HCT116 (cell line): ENCODE data around the gene FAF2. TPM values are rescaled to one million over a fixed set of nuclear protein-coding genes. Genes with fewer than 3 reads are reported as not detected.

Experiments used
- ATAC-seq: fragments of 200-7000 bp; cut with Tn5 transposase; 2 replicates; pipeline ENCODE4 v1.9.1; 2020; ENCODE audit warnings: mild to moderate bottlenecking, moderate library complexity
- BruUV-seq: library from RNA; stranded (reverse); fragments of 400-500 nt; replicated peaks from 2 replicates; lab custom pipeline; 2021; lab: Mats Ljungman, UMichigan
- CTCF ChIA-PET: fragments of 300-600 bp; sonication (Branson Sonifier 250); formaldehyde crosslinking; loops from one replicate; lab custom pipeline; 2021; ENCODE audit warnings: antibody characterized with exemption; lab: Charles Lee
- POLR2A ChIA-PET: fragments of 300-600, 350-600 bp; sonication (Branson Sonifier 250); formaldehyde crosslinking; loops from one replicate; lab custom pipeline; 2021; ENCODE audit warnings: antibody characterized with exemption; lab: Charles Lee
- RAD21 ChIA-PET, 2 experiments: fragments of 300-600 bp; sonication (Branson Sonifier 250); formaldehyde crosslinking; loops; one replicate each; lab custom pipeline; 2023; ENCODE audit warnings: low total read pairs in 2 of 2; ENCODE audit not compliant: uncharacterized antibody in 2 of 2, unreplicated experiment in 2 of 2, low non-redundant PET in 1 of 2; lab: Charles Lee
- DNase-seq: peaks from one replicate; pipeline ENCODE4 v3.0.0-alpha.2; 2010; ENCODE audit warnings: low read depth, low spot score
- H2AFZ ChIP-seq: fragments of 200-600 bp; shearing (Covaris generic), sonication (generic); 2 replicates; pipeline ENCODE4 v1.6.1; 2017; ENCODE audit warnings: low read depth, mixed run types, mixed read lengths, antibody characterized with exemption, low read length; ENCODE audit not compliant: poor library complexity, severe bottlenecking
- H3K27ac ChIP-seq: 2 replicates; pipeline ENCODE4 v1.5.1; 2012; ENCODE audit warnings: low read depth, low read length
- H3K27me3 ChIP-seq: fragments of 200-600 bp; sonication (generic); 2 replicates; pipeline ENCODE4 v1.6.1; 2016; ENCODE audit warnings: mixed run types, low read length, mixed read lengths; ENCODE audit not compliant: insufficient read depth
- H3K36me3 ChIP-seq, 2 experiments: fragments of 200-500 bp in 1 of 2; fragments of 200-600 bp in 1 of 2; sonication (Bioruptor generic) in 1 of 2; sonication (generic) in 1 of 2; 2 replicates each; pipeline versions ENCODE4 v1.5.1 to v1.6.1; 2014 to 2016; ENCODE audit warnings: low read length in 2 of 2, inconsistent platforms in 1 of 2, mixed read lengths in 1 of 2, mixed run types in 1 of 2; ENCODE audit not compliant: insufficient read depth in 2 of 2, control insufficient read depth in 1 of 2
- H3K4me1 ChIP-seq, 2 experiments: fragments of 200-600 bp in 1 of 2; sonication (generic) in 1 of 2; 2 replicates each; pipeline versions ENCODE4 v1.5.1 to v1.6.1; 2012 to 2017; ENCODE audit warnings: low read length in 2 of 2, inconsistent platforms in 1 of 2, mild to moderate bottlenecking in 1 of 2, mixed read lengths in 1 of 2, mixed run types in 1 of 2, moderate library complexity in 1 of 2; ENCODE audit not compliant: insufficient read depth in 2 of 2, control insufficient read depth in 1 of 2
- H3K4me2 ChIP-seq: fragments of 200-600 bp; sonication (generic); 2 replicates; pipeline ENCODE4 v1.6.1; 2017; ENCODE audit warnings: mixed run types, low read length, mixed read lengths
- H3K4me3 ChIP-seq, 2 experiments: fragments of 200-600 bp in 1 of 2; sonication (generic) in 1 of 2; replicated peaks in 1 of 2; 2 replicates each; pipeline ENCODE4 v1.5.1; 2011 to 2016; ENCODE audit warnings: low read length in 2 of 2, control low read depth in 1 of 2, low read depth in 1 of 2, mild to moderate bottlenecking in 1 of 2, mixed read lengths in 1 of 2, mixed run types in 1 of 2
- H3K79me2 ChIP-seq: fragments of 200-600 bp; sonication (generic); 2 replicates; pipeline ENCODE4 v1.6.1; 2017; ENCODE audit warnings: mild to moderate bottlenecking, mixed run types, low read length, moderate library complexity, mixed read lengths; ENCODE audit not compliant: insufficient read depth
- H3K9ac ChIP-seq: fragments of 200-600 bp; sonication (generic); 2 replicates; pipeline ENCODE4 v1.6.1; 2016; ENCODE audit warnings: low read length, mixed read lengths
- H3K9me2 ChIP-seq: fragments of 200-600 bp; sonication (generic), shearing (Covaris generic); 2 replicates; pipeline ENCODE4 v1.6.1; 2017; ENCODE audit warnings: mixed run types, mild to moderate bottlenecking, moderate library complexity; ENCODE audit not compliant: insufficient read depth
- H3K9me3 ChIP-seq, 2 experiments: fragments of 200-500 bp in 1 of 2; fragments of 200-600 bp in 1 of 2; sonication (Bioruptor generic) in 1 of 2; sonication (generic) in 1 of 2; 2 replicates each; pipeline ENCODE4 v1.6.1; 2014 to 2017; ENCODE audit warnings: low read length in 2 of 2, mixed read lengths in 2 of 2, inconsistent platforms in 1 of 2, low read depth in 1 of 2, mild to moderate bottlenecking in 1 of 2, mixed run types in 1 of 2, moderate library complexity in 1 of 2; ENCODE audit not compliant: control insufficient read depth in 1 of 2, insufficient read depth in 1 of 2
- H4K20me1 ChIP-seq: fragments of 200-600 bp; sonication (generic), shearing (Covaris generic); 2 replicates; pipeline ENCODE4 v1.6.1; 2017; ENCODE audit warnings: mixed run types, mild to moderate bottlenecking, moderate library complexity; ENCODE audit not compliant: insufficient read depth
- CEBPB ChIP-seq: IDR thresholded peaks from 2 replicates; pipeline ENCODE4 v1.6.1; 2012; ENCODE audit warnings: low read depth
- EGR1 ChIP-seq: IDR thresholded peaks from 2 replicates; pipeline ENCODE4 v1.6.1; 2012; ENCODE audit warnings: low read depth
- ELF1 ChIP-seq: IDR thresholded peaks from 2 replicates; pipeline ENCODE4 v1.6.1; 2012; ENCODE audit warnings: low read depth, borderline replicate concordance
- EZH2phosphoT487 ChIP-seq: fragments of 200-600 bp; IDR thresholded peaks from 2 replicates; pipeline ENCODE4 v1.6.1; 2018; ENCODE audit warnings: antibody characterized with exemption, borderline replicate concordance
- FOSL1 ChIP-seq: IDR thresholded peaks from 2 replicates; pipeline ENCODE4 v1.6.1; 2012; ENCODE audit warnings: low read depth
- JUND ChIP-seq: IDR thresholded peaks from 2 replicates; pipeline ENCODE4 v1.6.1; 2012
- POLR2A ChIP-seq: IDR thresholded peaks from 2 replicates; pipeline ENCODE4 v1.7.0; 2011; ENCODE audit warnings: borderline replicate concordance; ENCODE audit not compliant: insufficient read depth, insufficient read length; ENCODE audit errors: extremely low read depth
- POLR2AphosphoS5 ChIP-seq: IDR thresholded peaks from 2 replicates; pipeline ENCODE4 v1.6.1; 2011; ENCODE audit warnings: mild to moderate bottlenecking, low read depth, low read length, moderate library complexity
- REST ChIP-seq: IDR thresholded peaks from 2 replicates; pipeline ENCODE4 v1.6.1; 2012; ENCODE audit warnings: low read depth
- SIN3A ChIP-seq: IDR thresholded peaks from 2 replicates; pipeline ENCODE4 v1.6.1; 2012; ENCODE audit warnings: low read depth
- TCF7L2 ChIP-seq: IDR thresholded peaks from 2 replicates; pipeline ENCODE4 v1.7.0; 2011; ENCODE audit warnings: borderline replicate concordance, inconsistent platforms; ENCODE audit not compliant: insufficient read depth, insufficient read length; ENCODE audit errors: extremely low read depth
- YY1 ChIP-seq: IDR thresholded peaks from 2 replicates; pipeline ENCODE4 v1.6.1; 2011; ENCODE audit warnings: low read length, low read depth, moderate library complexity, mild to moderate bottlenecking; ENCODE audit not compliant: insufficient replicate concordance; ENCODE audit errors: extremely low read depth
- ZNF274 ChIP-seq: fragments of 200-500 bp; sonication (Bioruptor generic); IDR thresholded peaks from 2 replicates; pipeline ENCODE4 v1.6.1; 2014; ENCODE audit warnings: mild to moderate bottlenecking, low read depth, low read length, inconsistent platforms
- intact Hi-C: fragments of 100-400 bp; cut with micrococcal nuclease; formaldehyde crosslinking; loops from 2 replicates; pipeline ENCODE4 v1.10.0; 2022
- total RNA-seq: library from RNA; stranded (reverse); gene quantifications from one replicate; pipeline ENCODE4 v1.2.1, GENCODE V29; 2021; ENCODE audit not compliant: unreplicated experiment
- TF ChIP-seq, protein P1 (sequence below): IDR thresholded peaks from 2 replicates; pipeline ENCODE4 v1.6.1; 2012
- TF ChIP-seq, protein P2 (sequence below), 3 experiments: fragments of 200-600 bp in 1 of 3; sonication (generic) in 1 of 3; IDR thresholded peaks in 2 of 3; conservative IDR thresholded peaks in 1 of 3; 2 replicates each; pipeline ENCODE4 v1.5.1; 2012 to 2017; ENCODE audit warnings: low read depth in 2 of 3, low read length in 2 of 3, antibody characterized with exemption in 1 of 3, borderline replicate concordance in 1 of 3, control low read depth in 1 of 3, mild to moderate bottlenecking in 1 of 3, mixed read lengths in 1 of 3, mixed run types in 1 of 3, moderate library complexity in 1 of 3; ENCODE audit not compliant: insufficient read depth in 1 of 3
- TF ChIP-seq, protein P3 (sequence below): IDR thresholded peaks from 2 replicates; pipeline ENCODE4 v1.6.1; 2012

FAF2 gene
- total RNA-seq, 1 experiment from 2014 or later: 51.9 TPM

GRCh38 chr5:176471098-176471497 lies 22.9 kb downstream of the FAF2 start:
- BruUV-seq: no TSS peak
- H3K4me1 ChIP-seq: peaks cover 0 to 21% of the 10 kb centered on the region in 2 experiments; a peak in 2 of 4 replicates
- H3K4me3 ChIP-seq: no peak overlapping the region
- no peak overlapping the region for H3K9ac ChIP-seq
- H3K36me3 ChIP-seq: peaks cover 2 to 9% of the 10 kb centered on the region in 2 experiments; a peak in 1 of 4 replicates
- CTCF ChIA-PET: no interaction called here
- ATAC-seq (no peak), DNase-seq (no peak)
- peaks cover 14% of the 10 kb centered on the region; the same call in 1 of the 2 replicates for H4K20me1 ChIP-seq
- RAD21 ChIA-PET: no interaction called here
- no peak for TF ChIP-seq POLR2A
- no peak for TF ChIP-seq FOSL1
- no peak for TF ChIP-seq REST
- TF ChIP-seq EGR1: no peak
- TF ChIP-seq, protein P1, sequence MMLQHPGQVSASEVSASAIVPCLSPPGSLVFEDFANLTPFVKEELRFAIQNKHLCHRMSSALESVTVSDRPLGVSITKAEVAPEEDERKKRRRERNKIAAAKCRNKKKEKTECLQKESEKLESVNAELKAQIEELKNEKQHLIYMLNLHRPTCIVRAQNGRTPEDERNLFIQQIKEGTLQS: no peak
- TF ChIP-seq SIN3A: no peak
- no peak for TF ChIP-seq YY1
- TF ChIP-seq, protein P2, sequence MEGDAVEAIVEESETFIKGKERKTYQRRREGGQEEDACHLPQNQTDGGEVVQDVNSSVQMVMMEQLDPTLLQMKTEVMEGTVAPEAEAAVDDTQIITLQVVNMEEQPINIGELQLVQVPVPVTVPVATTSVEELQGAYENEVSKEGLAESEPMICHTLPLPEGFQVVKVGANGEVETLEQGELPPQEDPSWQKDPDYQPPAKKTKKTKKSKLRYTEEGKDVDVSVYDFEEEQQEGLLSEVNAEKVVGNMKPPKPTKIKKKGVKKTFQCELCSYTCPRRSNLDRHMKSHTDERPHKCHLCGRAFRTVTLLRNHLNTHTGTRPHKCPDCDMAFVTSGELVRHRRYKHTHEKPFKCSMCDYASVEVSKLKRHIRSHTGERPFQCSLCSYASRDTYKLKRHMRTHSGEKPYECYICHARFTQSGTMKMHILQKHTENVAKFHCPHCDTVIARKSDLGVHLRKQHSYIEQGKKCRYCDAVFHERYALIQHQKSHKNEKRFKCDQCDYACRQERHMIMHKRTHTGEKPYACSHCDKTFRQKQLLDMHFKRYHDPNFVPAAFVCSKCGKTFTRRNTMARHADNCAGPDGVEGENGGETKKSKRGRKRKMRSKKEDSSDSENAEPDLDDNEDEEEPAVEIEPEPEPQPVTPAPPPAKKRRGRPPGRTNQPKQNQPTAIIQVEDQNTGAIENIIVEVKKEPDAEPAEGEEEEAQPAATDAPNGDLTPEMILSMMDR (IDR thresholded peaks at IDR 0.05 in 2 of 3, conservative IDR thresholded peaks at IDR 0.05 in 1 of 3; ENCODE audit: borderline replicate concordance in 1 of 3, insufficient read depth in 1 of 3, low read depth in 2 of 3, low read length in 2 of 3): no peak
- TF ChIP-seq JUND: no peak
- TF ChIP-seq EZH2phosphoT487: no peak
- TF ChIP-seq POLR2AphosphoS5: no peak
- no peak for TF ChIP-seq CEBPB
- TF ChIP-seq, protein P3, sequence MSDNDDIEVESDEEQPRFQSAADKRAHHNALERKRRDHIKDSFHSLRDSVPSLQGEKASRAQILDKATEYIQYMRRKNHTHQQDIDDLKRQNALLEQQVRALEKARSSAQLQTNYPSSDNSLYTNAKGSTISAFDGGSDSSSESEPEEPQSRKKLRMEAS: no peak
- TF ChIP-seq ELF1: no peak
- TF ChIP-seq ZNF274: no peak
- no peak for TF ChIP-seq TCF7L2
- no peak overlapping the region for H2AFZ ChIP-seq
- H3K9me2 ChIP-seq: no peaks in the 10 kb centered on the region
- no peak overlapping the region for H3K27ac ChIP-seq
- no peak overlapping the region for H3K4me2 ChIP-seq
- POLR2A ChIA-PET: interaction anchor here (0.7 kb wide), 1 partner anchor 53 kb away, joined by 8 read pairs; no protein-coding TSS in a partner anchor
- intact Hi-C loops: no loop called here
- no peaks in the 10 kb centered on the region for H3K27me3 ChIP-seq
- no peaks in the 10 kb centered on the region for H3K9me3 ChIP-seq
- H3K79me2 ChIP-seq: peaks cover 96% of the 10 kb centered on the region
